ENCODE measurements around the gene POPDC3. TPM values are rescaled to one million over a fixed set of nuclear protein-coding genes. Genes with fewer than 3 reads are reported as not detected.

POPDC3 gene
- total RNA-seq, 1 experiment from 2014 or later, result 2.6 TPM

GRCh38 chr6:105109955-105110895, 69.6 kb downstream of the POPDC3 start:
- DNase-seq, result no peak
- H3K36me3 ChIP-seq (replicated peaks; ENCODE audit: control insufficient read depth, insufficient read depth, low read length), result no peaks in the 10 kb centered on the region
- no peaks in the 10 kb centered on the region for H3K27me3 ChIP-seq (ENCODE audit: control insufficient read depth, insufficient read depth, low read length)
- no peak overlapping the region for H3K4me3 ChIP-seq (ENCODE audit: insufficient read depth, low read depth, low read length)

GRCh38 chr6:105108631-105109262, 71.1 kb downstream of the POPDC3 start:
- no peak for DNase-seq
- no peak overlapping the region for H3K4me3 ChIP-seq (ENCODE audit: insufficient read depth, low read depth, low read length)
- no peaks in the 10 kb centered on the region for H3K27me3 ChIP-seq (ENCODE audit: control insufficient read depth, insufficient read depth, low read length)
- no peaks in the 10 kb centered on the region for H3K36me3 ChIP-seq (replicated peaks; ENCODE audit: control insufficient read depth, insufficient read depth, low read length)

Other genes with a start within 250 kb of the POPDC3 start
- 45.6 and 61.2 TPM in 2 replicates for gene LIN28B, start 222.9 kb downstream of the POPDC3 start, total RNA-seq (2014; rRNA removed; shearing (Covaris generic))
- gene PREP, start 223.1 kb upstream of the POPDC3 start, total RNA-seq (2014; rRNA removed; shearing (Covaris generic)), result 19.5 and 24.4 TPM in 2 replicates